PFSK-1 (cell line): ENCODE measurements around the gene ROBO2.

ENCODE experiments used
- POLR2AphosphoS5 ChIP-seq: IDR thresholded peaks from 2 replicates; pipeline ENCODE4 v1.6.1; 2012; ENCODE audit warnings: low read depth, mild to moderate bottlenecking, control low read depth, low read length, moderate library complexity
- SIN3A ChIP-seq: IDR thresholded peaks from 2 replicates; pipeline ENCODE4 v1.6.1; 2012; ENCODE audit warnings: mild to moderate bottlenecking, low read length, moderate library complexity, borderline replicate concordance; ENCODE audit not compliant: insufficient read depth

DNA sequence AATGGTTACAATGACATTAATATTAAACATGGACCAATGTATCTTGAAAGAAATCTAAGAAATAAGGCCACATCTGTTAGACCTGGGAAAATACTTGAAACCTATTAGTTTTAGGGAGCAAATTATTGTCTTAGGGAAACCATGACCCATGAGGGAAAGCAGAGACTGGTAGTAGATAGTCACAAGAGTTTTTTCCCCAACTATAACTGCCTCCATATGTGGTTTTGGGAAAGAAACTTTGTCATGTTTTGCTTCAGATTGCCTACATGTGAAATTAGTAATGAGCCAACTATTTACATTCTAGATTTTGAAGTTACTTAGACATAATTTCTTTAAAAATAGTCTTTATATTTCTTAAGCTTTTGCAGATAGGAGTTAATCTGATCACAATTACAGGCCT lies 474.9 kb downstream of the ROBO2 start:
- TF ChIP-seq SIN3A (no peak), POLR2AphosphoS5 (no peak)
